HepG2 (cell line): Measurements from ENCODE around the gene FSIP1. TPM values are rescaled to one million over a fixed set of nuclear protein-coding genes. Genes with fewer than 3 reads are reported as not detected.
A peak's percentile ranks its signal among the peaks of the same experiment; 100 is the strongest.

ENCODE experiments used
- AGO2 ChIP-seq: fragments of 200-400 bp; formaldehyde crosslinking; optimal IDR thresholded peaks from 2 replicates; pipeline ENCODE3; 2017; ENCODE audit warnings: mild to moderate bottlenecking, low read depth, low read length, moderate library complexity
- ATAD3A ChIP-seq: sonication (generic); formaldehyde crosslinking; IDR thresholded peaks from 2 replicates; pipeline ENCODE4 v1.4.0; 2020; ENCODE audit warnings: missing genetic modification reagents
- MED1 ChIP-seq: sonication (generic); formaldehyde crosslinking; IDR thresholded peaks from 2 replicates; pipeline ENCODE4 v1.4.0; 2020; ENCODE audit warnings: missing genetic modification reagents
- PCBP2 ChIP-seq: fragments of 200-400 bp; formaldehyde crosslinking; optimal IDR thresholded peaks from 2 replicates; pipeline ENCODE3; 2018; ENCODE audit warnings: low read length, low read depth; ENCODE audit not compliant: poor library complexity, severe bottlenecking
- RARA ChIP-seq: IDR thresholded peaks from 2 replicates; pipeline ENCODE4 v1.6.1; 2016; ENCODE audit warnings: missing genetic modification reagents, missing compliant biosample characterization
- RXRB ChIP-seq: IDR thresholded peaks from 2 replicates; pipeline ENCODE4 v1.6.1; 2016; ENCODE audit warnings: borderline replicate concordance, missing genetic modification reagents, missing compliant biosample characterization
- SALL1 ChIP-seq: sonication (generic); formaldehyde crosslinking; IDR thresholded peaks from 2 replicates; pipeline ENCODE4 v1.8.0; 2022; ENCODE audit warnings: mild to moderate bottlenecking, missing genetic modification reagents
- SAP130 ChIP-seq: IDR thresholded peaks from 2 replicates; pipeline ENCODE4 v1.6.1; 2016; ENCODE audit warnings: low read depth
- SMC3 ChIP-seq: IDR thresholded peaks from 2 replicates; pipeline ENCODE4 v1.6.1; 2011; ENCODE audit warnings: low read length, improper control_type of control experiment
- SOX5 ChIP-seq: IDR thresholded peaks from 2 replicates; pipeline ENCODE4 v1.6.1; 2016; ENCODE audit warnings: borderline replicate concordance
- U2AF1 ChIP-seq: fragments of 200-400 bp; formaldehyde crosslinking; optimal IDR thresholded peaks from 2 replicates; pipeline ENCODE3; 2017; ENCODE audit warnings: mild to moderate bottlenecking, low read depth, low read length
- ZFX ChIP-seq: sonication (generic); formaldehyde crosslinking; IDR thresholded peaks from 2 replicates; pipeline ENCODE4 v1.4.0; 2020; ENCODE audit warnings: mild to moderate bottlenecking, low read depth, missing genetic modification reagents, moderate library complexity
- ZFY ChIP-seq: sonication (generic); formaldehyde crosslinking; IDR thresholded peaks from 2 replicates; pipeline ENCODE4 v1.4.0; 2020; ENCODE audit warnings: missing genetic modification reagents
- ZNF235 ChIP-seq: sonication (generic); formaldehyde crosslinking; IDR thresholded peaks from 2 replicates; pipeline ENCODE4 v1.8.1; 2023; ENCODE audit warnings: mild to moderate bottlenecking, missing genetic modification reagents, borderline replicate concordance
- ZSCAN30 ChIP-seq: sonication (generic); formaldehyde crosslinking; IDR thresholded peaks from 2 replicates; pipeline ENCODE4 v1.5.0; 2020; ENCODE audit warnings: mild to moderate bottlenecking, missing genetic modification reagents
- polyA plus RNA-seq, 8 experiments: library from polyadenylated mRNA; depleted of rRNA in 3 of 8; stranded (reverse) in 7 of 8; unstranded in 1 of 8; fragments of >200 nt; fragmentation: Illumina TruSeq in 4 of 8; extraction: Trizol in 4 of 8; gene quantifications; 2 replicates each; pipeline versions ENCODE4 v1.2.1 to v1.2.3, GENCODE V29; 2011 to 2016; ENCODE audit warnings: low read depth in 4 of 8, missing spikeins in 1 of 8, mixed read lengths in 1 of 8; ENCODE audit not compliant: insufficient read depth in 1 of 8
- total RNA-seq, 5 experiments: library from RNA; depleted of rRNA; stranded (reverse); fragments of >200 nt; fragmentation: Illumina TruSeq; extraction: Trizol; gene quantifications; 2 replicates each; pipeline ENCODE4 v1.2.3, GENCODE V29; 2016; ENCODE audit warnings: low read depth in 1 of 5
- TF ChIP-seq, protein P1 (sequence below): IDR thresholded peaks from 2 replicates; pipeline ENCODE4 v1.6.1; 2012; ENCODE audit warnings: low read depth, low read length, improper control_type of control experiment
- TF ChIP-seq, protein P2 (sequence below): sonication (generic); formaldehyde crosslinking; IDR thresholded peaks from 2 replicates; pipeline ENCODE4 v1.4.0; 2020; ENCODE audit warnings: missing genetic modification reagents
- TF ChIP-seq, protein P3 (sequence below): IDR thresholded peaks from 2 replicates; pipeline ENCODE4 v1.4.0; 2020; ENCODE audit warnings: mild to moderate bottlenecking, missing genetic modification reagents

Gene FSIP1
- total and polyA plus RNA-seq, 2 of the 13 experiments (the other 11 are each of a cell fraction or from before 2014, with no cell fraction given), result 0.18 TPM; not detected in 1

GRCh38 chr15:39628144-39628508 lies 154.5 kb downstream of the FSIP1 start (continued):
- TF ChIP-seq ZSCAN30 (CRISPR knock-in tag) (no peak), ZNF235 (CRISPR knock-in tag) (no peak), SALL1 (CRISPR knock-in tag) (peak; percentile 18; the same call in 1 of the 2 replicates), RXRB (CRISPR knock-in tag) (peak; percentile 12; the same call in 1 of the 2 replicates), SAP130 (CRISPR knock-in tag) (peak; percentile 44), AGO2 (no peak), SMC3 (peak; percentile 39; the same call in 1 of the 2 replicates), ZFX (CRISPR knock-in tag) (0 out of 2 replicates have a peak, but pooled peaks have one; percentile 41), U2AF1 (no peak), PCBP2 (no peak), ATAD3A (CRISPR knock-in tag) (no peak), RARA (CRISPR knock-in tag) (peak; percentile 62), MED1 (peak; percentile 16; the same call in 1 of the 2 replicates), SOX5 (peak; percentile 18; the same call in 1 of the 2 replicates), ZFY (CRISPR knock-in tag) (no peak)
- TF ChIP-seq, protein P1, sequence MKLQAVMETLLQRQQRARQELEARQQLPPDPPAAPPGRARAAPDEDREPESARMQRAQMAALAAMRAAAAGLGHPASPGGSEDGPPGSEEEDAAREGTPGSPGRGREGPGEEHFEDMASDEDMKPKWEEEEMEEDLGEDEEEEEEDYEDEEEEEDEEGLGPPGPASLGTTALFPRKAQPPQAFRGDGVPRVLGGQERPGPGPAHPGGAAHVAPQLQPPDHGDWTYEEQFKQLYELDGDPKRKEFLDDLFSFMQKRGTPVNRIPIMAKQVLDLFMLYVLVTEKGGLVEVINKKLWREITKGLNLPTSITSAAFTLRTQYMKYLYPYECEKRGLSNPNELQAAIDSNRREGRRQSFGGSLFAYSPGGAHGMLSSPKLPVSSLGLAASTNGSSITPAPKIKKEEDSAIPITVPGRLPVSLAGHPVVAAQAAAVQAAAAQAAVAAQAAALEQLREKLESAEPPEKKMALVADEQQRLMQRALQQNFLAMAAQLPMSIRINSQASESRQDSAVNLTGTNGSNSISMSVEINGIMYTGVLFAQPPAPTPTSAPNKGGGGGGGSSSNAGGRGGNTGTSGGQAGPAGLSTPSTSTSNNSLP, result 0 out of 2 replicates have a peak, but pooled peaks have one; percentile 21
- TF ChIP-seq, protein P2, sequence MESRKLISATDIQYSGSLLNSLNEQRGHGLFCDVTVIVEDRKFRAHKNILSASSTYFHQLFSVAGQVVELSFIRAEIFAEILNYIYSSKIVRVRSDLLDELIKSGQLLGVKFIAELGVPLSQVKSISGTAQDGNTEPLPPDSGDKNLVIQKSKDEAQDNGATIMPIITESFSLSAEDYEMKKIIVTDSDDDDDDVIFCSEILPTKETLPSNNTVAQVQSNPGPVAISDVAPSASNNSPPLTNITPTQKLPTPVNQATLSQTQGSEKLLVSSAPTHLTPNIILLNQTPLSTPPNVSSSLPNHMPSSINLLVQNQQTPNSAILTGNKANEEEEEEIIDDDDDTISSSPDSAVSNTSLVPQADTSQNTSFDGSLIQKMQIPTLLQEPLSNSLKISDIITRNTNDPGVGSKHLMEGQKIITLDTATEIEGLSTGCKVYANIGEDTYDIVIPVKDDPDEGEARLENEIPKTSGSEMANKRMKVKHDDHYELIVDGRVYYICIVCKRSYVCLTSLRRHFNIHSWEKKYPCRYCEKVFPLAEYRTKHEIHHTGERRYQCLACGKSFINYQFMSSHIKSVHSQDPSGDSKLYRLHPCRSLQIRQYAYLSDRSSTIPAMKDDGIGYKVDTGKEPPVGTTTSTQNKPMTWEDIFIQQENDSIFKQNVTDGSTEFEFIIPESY (CRISPR knock-in tag), result no peak
- TF ChIP-seq, protein P3, sequence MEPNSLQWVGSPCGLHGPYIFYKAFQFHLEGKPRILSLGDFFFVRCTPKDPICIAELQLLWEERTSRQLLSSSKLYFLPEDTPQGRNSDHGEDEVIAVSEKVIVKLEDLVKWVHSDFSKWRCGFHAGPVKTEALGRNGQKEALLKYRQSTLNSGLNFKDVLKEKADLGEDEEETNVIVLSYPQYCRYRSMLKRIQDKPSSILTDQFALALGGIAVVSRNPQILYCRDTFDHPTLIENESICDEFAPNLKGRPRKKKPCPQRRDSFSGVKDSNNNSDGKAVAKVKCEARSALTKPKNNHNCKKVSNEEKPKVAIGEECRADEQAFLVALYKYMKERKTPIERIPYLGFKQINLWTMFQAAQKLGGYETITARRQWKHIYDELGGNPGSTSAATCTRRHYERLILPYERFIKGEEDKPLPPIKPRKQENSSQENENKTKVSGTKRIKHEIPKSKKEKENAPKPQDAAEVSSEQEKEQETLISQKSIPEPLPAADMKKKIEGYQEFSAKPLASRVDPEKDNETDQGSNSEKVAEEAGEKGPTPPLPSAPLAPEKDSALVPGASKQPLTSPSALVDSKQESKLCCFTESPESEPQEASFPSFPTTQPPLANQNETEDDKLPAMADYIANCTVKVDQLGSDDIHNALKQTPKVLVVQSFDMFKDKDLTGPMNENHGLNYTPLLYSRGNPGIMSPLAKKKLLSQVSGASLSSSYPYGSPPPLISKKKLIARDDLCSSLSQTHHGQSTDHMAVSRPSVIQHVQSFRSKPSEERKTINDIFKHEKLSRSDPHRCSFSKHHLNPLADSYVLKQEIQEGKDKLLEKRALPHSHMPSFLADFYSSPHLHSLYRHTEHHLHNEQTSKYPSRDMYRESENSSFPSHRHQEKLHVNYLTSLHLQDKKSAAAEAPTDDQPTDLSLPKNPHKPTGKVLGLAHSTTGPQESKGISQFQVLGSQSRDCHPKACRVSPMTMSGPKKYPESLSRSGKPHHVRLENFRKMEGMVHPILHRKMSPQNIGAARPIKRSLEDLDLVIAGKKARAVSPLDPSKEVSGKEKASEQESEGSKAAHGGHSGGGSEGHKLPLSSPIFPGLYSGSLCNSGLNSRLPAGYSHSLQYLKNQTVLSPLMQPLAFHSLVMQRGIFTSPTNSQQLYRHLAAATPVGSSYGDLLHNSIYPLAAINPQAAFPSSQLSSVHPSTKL (CRISPR knock-in tag), result peak; percentile 52
- TF ChIP-seq, all 625 proteins: peak for 20
